ENCODE results near the gene MRPL16.
"Not testable (repeated sequence)": the region's sequence is repeated elsewhere in the genome, so short reads cannot be mapped to it uniquely, and the experiment has no call there.

The MRPL16 gene

GRCh38 chr11:59810189-59810910, at the start of gene MRPL16:
Gene MRPL16 (minus strand): TSS chr11:59810778. CDS start chr11:59810658, 120 bp downstream.
- DNase-seq (ENCODE audit: low read depth) = peak; percentile 74

GRCh38 chr11:59859673-59860072, 49.1 kb upstream of the MRPL16 start:
- DNase-seq (ENCODE audit: low read depth) = no peak

DNA sequence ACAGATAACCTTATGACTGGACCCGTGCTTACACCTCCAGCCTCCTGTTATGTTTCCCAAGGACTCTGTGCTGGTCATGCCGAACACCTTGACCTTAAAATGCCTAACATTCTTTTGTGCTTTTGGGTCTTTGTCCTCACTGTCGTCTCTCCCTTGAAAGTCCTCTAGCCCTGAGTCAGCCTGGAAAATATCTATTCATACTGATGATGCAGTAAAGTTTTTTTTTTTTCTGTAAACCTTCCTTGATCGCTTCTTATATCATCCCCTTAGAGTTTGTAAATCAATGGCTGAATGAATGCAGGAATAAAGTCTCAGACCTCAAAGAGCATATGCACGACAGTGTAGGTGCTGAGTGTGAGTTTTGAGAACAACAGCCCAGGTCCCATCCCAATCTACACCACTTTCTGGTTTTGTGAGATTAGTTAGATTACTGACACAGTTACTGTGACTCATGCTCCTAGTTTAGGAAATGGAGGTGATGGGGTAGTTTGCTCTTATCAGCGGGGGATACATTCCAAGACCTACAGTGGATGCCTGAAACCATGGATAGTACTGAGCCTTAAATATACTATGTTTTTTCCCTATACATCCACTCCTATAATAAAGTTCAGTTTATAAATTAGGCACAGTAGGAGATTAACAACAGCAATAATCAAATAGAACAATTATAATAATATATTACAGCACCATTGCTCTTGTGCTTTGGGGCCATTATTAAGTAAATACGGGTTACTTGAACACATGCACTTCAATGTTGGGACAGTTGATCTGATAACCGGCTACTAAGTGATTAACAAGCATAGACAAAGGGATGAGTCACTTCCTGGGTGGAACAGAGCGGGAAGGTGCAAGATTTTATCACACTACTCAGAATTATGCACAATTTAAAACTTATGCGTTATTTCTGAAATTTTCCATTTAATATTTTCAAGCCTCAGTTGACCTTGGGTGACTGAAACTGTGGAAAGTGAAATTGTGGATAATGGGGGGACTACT, 47.2 kb upstream of the MRPL16 start:
- no peak for DNase-seq (ENCODE audit: low read depth)

DNA sequence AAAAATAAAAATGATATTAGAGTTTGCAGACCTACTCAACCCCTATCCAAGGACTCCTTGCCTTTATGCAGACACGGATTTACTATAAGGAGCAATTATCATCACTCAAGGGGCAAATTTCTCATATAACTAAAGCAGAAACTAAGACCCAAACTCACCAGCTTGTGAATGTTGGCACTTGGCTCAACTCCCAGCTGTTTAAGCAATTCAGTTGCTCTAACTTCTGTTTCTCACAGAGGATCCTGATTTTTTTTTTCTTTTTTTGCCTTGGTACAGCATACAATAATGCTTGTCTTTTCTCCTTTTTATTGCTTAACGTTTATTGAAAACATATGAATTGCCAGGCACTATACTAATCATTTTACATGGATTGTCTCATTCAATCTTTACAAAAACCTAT, 44.3 kb upstream of the MRPL16 start:
- no peak for DNase-seq (ENCODE audit: low read depth)

- DNase-seq (ENCODE audit: low read depth) = not testable (repeated sequence)
Observed at GRCh38 chr11:59851416-59851815, 40.8 kb upstream of the MRPL16 start.

GRCh38 chr11:59849551-59849950, 39.0 kb upstream of the MRPL16 start:
- not testable (repeated sequence) for DNase-seq (ENCODE audit: low read depth)

- DNase-seq (ENCODE audit: low read depth) = no peak
Observed at GRCh38 chr11:59849129-59849528, 38.6 kb upstream of the MRPL16 start.

DNA sequence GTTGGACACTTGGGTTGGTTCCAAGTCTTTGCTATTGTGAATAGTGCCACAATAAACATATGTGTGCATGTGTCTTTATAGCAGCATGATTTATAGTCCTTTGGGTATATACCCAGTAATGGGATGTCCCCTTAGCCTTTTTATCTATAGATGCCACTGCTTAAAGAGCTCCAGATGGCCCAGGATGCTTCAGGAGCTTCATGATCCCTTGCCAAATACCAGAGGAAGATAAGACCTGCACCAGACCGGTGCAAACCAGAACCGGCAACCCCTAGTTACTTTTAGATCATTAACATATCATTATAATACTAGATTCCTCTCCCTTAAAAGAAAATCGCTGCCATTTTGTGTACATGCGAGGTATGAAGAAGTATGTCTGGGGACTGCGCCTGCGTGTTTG, 37.9 kb upstream of the MRPL16 start:
- DNase-seq (ENCODE audit: low read depth) = not testable (repeated sequence)

DNA sequence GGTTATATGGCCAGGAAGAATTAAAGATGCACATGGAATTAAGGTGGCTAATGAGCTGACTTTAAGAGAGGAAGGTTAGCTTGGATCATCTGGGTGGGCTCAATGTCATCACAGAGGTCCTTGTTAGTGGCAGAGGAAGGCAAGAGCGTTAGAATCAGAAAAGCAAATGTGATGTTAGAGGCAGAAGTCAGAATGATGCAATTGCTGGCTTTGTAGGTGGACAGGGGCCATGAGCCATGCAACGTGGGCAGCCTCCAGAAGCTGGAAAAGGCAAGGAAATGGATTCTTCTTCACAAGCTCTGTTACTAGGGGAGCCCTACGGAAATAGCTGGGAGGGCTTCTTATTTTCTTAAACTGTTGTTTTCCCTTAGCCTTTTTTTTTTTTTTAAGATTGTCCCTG, 37.0 kb upstream of the MRPL16 start:
- DNase-seq (ENCODE audit: low read depth) = no peak

GRCh38 chr11:59846556-59846955, 36.0 kb upstream of the MRPL16 start:
- no peak for DNase-seq (ENCODE audit: low read depth)

DNA sequence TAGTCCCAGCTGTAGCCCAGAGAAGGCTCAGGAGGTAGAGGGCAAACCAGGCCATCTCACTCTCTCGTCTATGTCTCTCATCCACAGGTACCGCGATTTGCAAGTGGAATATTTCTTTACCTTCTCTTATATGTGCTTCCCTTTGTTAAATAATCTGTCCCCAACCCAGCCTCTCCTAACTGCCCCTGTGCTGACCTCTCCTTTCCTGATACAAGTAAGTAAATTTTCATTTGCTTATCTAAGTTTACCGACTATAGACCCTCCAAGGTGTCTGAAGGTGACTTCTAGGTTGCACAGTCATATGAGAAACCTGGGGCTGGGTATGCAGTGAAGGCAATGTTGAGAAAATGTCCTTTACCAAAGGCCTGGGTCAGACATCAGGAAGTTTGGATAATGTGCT, 34.8 kb upstream of the MRPL16 start, which contains the start of gene CBLIF:
TSS of gene CBLIF (minus strand) at position 101 of the 400 bp plus-strand sequence. CDS start at position 55, 46 bp downstream.
- DNase-seq (ENCODE audit: low read depth) = no peak

DNA sequence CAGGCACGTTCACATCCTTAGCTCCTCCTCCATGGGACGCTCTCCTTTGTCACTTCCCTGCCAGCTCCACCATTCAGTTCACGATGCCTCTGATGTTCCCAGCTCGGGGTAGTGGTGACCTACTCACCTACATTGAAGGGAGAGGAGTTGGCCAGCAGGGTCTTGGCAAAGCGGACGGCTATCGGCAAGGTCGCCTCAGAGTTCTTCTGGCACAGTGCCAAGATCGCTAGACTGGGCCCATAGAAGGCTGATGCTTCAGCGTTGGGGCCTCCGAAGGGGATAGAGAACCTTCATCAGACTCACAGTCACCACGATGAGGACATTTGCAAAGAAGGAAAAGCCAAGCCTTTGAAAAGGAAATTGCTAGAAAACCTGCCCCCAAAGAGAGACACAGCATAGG, 31.7 kb upstream of the MRPL16 start:
- no peak for DNase-seq (ENCODE audit: low read depth)

DNA sequence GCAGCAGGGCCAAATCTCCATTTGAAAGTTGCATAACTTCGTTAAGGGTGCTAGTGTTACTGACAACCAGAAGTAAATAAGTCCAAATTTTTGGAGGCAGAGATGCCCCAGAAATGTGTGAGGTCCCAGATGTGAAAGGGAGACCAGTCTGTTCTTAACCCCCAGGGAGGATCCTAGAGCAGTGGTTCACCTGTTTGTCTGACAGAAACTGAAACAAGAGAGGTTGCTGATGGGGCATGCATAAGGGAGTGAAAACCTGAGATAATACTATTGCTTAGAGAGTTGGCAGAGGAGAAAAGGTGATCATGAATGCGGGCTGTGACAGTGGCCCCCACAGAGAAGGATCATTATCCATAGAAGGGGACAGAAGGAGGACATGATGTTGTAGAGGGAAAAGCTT, 30.9 kb upstream of the MRPL16 start:
- DNase-seq (ENCODE audit: low read depth) = no peak

DNA sequence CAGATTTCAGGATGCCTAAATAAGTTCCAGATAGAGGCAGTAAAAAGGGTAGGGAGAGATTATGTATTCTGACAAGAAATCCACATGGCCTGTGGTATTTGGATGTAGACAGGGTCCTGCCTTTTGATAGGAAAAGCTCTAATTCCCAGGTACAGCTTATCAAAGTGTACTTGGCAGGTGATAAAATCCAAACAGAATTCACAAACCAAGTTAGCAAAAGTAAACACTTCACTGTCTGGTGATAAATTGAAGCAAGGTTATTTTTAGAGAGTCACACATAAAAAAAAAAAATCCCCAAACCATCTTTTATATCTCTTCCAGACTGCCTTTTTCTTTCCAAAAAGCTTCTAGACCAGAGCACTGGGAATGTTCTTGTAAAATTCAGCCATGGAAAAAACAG, 29.0 kb upstream of the MRPL16 start:
- DNase-seq (ENCODE audit: low read depth) = no peak

DNA sequence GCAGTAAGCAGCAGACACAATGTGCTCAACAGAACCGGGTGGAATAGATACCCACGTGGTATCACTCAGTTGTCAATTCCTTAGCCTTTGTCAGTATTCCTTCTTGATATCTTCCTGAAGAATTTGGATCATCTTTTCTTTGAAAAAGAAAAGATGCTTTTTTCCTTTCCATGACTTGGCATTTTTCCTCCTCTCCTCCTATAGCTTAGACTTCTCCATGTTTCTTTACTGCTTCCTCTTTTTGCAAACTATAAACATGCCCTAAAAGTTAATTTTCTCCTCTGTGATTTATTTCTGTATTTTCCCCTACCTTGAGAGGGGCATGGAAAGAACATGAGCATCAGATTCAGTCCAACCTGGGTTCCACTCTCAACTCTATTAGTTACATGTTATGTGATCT, 23.0 kb upstream of the MRPL16 start:
- DNase-seq (ENCODE audit: low read depth) = no peak

DNA sequence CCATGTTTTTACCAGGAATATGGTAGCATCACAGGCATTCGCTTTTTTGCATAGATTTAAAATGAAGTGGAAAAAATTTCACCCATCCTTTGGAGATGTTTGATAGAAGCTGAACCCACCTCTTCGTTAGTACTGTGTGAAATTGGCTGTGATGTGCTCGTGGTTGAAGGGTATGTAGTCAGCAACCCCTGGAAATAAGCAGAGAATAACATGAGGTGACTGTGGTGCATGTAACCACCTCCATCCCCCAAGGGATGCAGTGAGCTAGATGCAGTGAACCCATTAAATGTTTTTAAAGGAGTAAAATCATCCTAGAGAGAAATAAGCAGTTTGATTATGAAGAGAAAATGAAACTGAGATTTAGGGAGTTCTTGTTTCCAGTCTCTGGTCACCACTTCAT, 18.8 kb upstream of the MRPL16 start:
- DNase-seq (ENCODE audit: low read depth) = no peak

DNA sequence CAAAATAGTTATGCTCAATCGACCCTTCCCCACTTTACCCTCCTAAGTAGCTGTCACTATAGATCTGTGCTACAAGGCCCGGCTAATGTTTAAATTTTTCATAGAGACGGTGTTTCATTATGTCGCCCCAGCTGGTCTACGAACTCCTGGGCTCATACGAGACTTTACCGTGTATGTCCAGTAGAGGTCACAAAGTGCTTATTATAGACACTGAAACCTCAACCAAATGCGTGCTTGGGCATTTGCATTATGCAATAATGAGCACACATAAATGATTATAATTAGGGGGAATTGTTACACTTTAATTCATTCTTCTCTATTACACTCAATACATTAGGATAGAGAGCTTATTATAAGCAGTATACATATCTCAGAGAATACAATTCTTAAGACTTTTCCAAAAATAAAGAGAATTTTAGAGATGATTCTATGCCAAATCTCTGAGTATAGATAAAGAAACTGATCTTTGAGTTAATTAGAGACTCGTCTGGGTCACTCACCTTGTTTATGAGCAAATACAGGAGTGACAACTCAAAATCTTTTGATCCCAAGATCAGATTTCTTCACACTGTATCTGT, 12.5 kb upstream of the MRPL16 start:
- DNase-seq (ENCODE audit: low read depth) = peak; percentile 31

DNA sequence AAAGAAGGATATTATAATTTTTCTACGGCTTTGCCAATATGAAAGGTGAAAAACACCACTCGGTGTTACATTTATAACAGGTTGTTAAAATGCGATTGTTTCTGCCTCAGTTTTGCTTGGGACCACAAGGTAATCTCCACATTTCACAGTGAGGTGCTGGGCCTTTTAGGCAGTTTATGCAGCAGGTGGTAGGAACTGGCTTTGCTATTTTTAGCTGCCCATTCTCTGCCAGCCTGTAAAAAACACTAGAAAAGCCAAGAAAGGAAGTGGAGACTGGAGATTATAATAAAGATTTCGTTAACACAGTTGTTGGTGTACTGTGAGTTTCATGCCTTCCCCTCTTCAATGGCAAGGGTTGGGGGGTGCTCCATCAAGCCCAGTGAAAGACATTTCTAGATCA, 8.0 kb upstream of the MRPL16 start:
- no peak for DNase-seq (ENCODE audit: low read depth)

DNA sequence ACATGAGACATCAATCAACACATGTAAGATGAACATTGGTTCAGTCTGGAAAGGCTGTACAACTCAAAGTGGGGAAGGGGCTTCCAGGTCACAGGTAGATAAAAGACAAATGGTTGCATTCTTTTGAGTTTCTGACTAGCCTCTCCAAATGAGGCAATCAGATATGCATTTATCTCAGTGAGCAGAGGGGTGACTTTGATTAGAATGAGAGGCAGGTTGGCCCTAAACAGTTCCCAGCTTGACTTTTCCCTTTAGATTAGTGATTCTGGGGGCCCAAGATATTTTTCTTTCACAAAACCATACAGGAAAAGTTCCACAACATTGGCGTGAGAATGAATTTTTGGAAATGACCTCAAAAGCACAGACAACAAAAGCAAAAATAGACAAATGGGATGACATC, 5.9 kb upstream of the MRPL16 start:
- not testable (repeated sequence) for DNase-seq (ENCODE audit: low read depth)

GRCh38 chr11:59815754-59816153, 5.2 kb upstream of the MRPL16 start:
- no peak for DNase-seq (ENCODE audit: low read depth)

- no peak for DNase-seq (ENCODE audit: low read depth)
Observed at GRCh38 chr11:59814021-59814420, 3.4 kb upstream of the MRPL16 start.

- DNase-seq (ENCODE audit: low read depth) = no peak
Observed at GRCh38 chr11:59813364-59813763, 2.8 kb upstream of the MRPL16 start.

GRCh38 chr11:59812220-59812619, 1.6 kb upstream of the MRPL16 start:
- no peak for DNase-seq (ENCODE audit: low read depth)
